Fibroblast of gingiva (primary cell): ENCODE data around the gene CIAO2A.
A peak's percentile ranks its signal among the peaks of the same experiment; 100 is the strongest.
"Not testable (repeated sequence)": the region's sequence is repeated elsewhere in the genome, so short reads cannot be mapped to it uniquely, and the experiment has no call there.

Experiments used
- DNase-seq: peaks from one replicate; pipeline ENCODE4 v3.0.0-alpha.2; 2011; ENCODE audit warnings: low read depth

Gene CIAO2A

DNA sequence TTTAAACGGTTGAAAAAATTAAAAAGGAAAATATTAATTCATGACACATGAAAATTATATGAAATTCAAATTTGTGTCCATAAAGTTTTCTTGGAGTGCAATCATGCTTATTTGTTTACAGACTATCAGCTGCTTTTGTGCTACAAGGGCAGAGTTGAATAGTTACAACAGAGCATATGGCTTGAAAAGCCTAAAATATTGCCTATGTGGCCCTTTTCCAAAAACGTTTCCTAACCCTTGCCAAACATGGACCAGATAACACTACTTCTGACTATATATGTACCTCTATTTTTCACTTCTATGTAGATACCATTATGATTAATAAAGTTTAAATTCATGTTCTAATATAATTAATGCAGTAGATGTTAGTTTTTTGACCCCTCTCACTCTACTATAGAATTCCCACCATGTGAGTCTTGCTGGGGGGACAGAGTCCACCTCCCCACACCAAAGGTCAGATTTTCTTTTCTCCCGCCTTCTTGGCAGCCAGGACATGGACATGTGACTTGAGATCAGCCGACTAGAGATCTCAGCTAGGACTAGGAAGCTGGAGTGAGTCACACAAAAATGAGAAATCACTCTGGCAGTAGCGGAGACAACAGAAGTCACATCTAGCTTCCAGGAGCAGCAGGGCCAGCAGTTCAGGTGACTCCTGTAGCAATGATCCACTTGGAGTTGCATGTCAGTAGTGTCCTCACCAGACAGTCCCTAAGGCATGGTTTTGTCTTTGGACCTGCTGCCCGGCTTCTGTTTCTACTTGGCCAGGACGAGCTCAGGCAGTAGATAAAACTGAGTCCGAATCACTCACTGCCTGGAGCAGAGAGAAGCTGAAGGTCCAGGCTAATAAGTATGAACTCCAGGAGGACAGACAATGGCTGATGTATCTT is 22.4 kb downstream of the CIAO2A start:
- peak; percentile 89 for DNase-seq

GRCh38 chr15:64070106-64070505 is 23.5 kb downstream of the CIAO2A start:
- no peak for DNase-seq

DNA sequence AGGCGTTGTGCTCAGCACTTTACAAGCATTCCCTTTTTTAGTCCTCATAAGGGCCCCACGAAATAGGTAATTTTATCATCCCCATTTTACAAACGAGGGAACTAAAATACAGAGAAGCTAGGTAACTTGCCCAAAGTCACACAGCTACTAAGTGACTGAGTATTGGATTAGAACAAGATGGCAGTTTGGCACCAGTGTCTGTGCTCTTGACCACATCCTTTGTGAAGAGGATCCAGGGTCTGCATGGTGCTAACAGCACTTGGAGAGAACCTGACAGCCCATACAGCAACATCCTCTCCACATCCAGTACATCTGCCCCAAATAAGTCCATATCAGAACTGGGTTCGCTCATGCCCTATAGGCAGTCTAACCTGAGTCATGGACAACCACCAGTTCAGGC is 25.5 kb downstream of the CIAO2A start:
- no peak for DNase-seq

- DNase-seq = peak; percentile 62
These were observed 26.0 kb downstream of the CIAO2A start for GRCh38 chr15:64067564-64068030.

DNA sequence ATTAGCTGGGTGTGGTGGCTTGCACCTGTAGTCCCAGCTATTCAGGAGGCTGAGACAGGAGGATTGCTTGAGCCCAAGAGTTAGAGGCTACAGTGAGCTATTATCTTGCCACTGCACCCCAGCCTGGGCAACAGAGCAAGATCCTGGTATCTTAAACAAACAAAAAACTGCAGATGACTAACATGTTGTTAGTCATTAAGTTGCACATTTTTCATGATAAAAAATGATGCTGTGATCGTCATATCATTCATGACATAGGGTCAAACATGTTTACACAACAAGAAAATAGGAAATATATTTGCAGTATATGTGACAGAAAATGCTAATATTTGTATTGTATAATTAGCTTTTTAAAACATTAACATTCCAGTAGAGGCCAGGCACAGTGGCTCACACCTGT is 27.2 kb downstream of the CIAO2A start:
- no peak for DNase-seq

GRCh38 chr15:64060716-64061115 is 32.9 kb downstream of the CIAO2A start:
- no peak for DNase-seq

GRCh38 chr15:64059104-64059503 is 34.5 kb downstream of the CIAO2A start:
- not testable (repeated sequence) for DNase-seq

DNA sequence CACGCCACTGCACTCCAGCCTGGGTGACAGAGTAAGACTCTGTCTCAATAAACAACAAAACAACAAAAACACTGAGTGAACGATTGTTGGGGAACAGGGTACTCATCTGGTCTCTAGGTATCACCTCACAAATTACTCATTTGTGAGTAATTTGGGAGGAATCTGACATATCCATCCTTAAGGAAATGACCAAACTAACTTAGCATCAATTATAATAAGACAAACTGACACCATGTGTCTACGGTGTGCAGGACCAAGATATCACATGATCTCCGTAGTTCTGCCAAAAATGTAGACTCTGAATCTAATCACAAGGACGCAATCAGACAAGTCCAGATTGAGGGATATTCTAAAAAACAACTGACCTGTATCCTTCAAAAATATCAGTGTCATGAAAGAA is 35.4 kb downstream of the CIAO2A start:
- DNase-seq = no peak

DNA sequence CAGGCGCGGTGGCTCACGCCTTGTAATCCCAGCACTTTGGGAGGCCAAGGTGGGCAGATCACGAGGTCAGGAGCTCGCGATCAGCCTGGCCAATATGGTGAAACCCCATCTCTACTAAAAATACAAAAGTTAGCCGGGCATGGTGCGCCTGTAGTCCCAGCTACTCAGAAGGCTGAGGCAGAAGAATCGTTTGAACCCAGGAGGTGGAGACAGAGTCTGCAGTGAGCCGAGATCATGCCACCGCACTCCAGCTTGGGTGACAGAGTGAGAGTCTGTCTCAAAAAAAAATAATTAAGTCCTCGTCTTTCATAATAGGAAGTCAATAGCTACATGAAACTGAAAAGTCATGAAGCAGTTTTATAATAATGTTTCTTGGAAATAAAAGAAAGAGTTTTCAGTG is 40.0 kb downstream of the CIAO2A start:
- not testable (repeated sequence) for DNase-seq

DNA sequence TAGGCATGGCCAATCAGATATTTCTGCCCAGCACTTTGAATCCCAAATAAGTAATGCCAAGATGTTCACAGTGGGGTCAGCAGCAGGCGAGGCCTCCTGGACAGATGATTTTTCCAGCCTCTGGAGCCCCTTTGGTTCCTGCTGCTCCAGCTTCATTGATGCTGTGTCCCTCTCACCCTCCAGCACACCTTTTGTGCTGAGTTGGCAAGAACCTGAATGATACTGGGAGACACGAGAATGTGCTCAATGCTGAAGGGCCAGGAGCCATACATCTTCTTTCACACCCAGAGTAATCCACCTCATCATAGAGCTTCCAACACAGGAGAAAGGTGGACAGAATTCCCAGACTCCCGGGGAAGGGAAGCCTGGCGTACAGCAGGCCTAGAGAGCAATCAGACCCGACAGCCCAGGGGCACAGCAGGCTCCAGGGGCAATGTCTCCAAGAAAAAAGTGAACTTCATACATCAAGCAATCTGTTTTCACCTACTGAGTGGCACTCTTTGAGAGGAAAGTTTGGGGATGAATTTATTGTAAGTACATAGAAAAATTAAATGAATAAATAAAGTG is 40.6 kb downstream of the CIAO2A start:
- no peak for DNase-seq

DNA sequence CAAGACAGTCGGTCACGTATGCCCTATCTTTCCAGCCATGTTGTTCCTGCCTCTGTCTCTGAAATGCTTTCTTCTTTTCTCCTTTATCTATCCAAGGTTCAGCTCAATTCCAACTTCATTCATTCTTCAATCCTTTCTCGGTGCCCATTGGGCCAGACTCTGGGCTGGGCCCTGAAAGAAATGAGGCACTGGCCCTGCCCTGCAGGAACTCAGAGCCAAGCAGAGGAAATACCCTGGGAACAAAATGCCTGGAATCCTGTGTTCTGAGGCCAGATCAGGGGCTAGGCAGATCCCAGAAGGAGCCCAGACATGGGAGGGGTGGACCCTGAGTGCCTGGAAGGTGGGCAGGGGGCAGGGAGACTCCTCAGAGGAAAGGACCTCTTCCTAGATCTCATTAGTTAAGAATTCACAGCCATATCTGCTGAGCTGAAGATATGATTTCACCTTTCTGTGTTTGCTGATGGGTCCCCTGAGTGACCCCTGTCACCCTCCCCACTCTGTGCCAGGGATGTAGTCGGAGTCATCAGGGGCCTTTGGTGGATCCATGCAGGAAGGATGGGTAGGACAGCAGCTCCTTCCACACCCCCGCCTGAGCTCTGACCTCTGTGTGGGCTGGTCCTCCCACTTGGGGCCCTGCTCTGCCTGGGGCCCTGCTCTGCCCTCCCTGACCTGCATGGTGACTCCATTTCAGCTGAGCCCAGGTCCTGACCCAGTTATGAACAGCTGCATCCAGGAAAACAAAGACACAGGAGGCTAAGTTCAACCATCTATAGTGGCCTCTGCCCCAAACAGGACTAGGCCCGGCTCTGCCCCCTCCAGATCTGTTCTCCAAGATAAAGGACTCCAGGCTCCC is 42.0 kb downstream of the CIAO2A start:
- no peak for DNase-seq

DNA sequence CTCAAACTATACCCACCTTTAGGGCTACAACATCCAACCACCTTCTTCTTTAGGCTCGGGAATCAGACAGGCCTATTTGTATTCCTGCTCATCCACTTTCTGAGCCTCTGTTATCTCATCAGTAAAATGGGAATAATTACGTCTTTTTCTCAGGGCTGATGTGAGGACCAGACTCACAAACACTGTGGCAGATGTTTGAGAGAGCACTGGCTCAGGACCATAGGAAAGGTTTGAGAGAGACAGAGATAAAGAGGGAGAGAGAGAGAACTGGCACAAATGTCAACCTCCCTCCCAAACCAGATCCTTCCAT is 42.6 kb downstream of the CIAO2A start:
- DNase-seq = no peak

DNA sequence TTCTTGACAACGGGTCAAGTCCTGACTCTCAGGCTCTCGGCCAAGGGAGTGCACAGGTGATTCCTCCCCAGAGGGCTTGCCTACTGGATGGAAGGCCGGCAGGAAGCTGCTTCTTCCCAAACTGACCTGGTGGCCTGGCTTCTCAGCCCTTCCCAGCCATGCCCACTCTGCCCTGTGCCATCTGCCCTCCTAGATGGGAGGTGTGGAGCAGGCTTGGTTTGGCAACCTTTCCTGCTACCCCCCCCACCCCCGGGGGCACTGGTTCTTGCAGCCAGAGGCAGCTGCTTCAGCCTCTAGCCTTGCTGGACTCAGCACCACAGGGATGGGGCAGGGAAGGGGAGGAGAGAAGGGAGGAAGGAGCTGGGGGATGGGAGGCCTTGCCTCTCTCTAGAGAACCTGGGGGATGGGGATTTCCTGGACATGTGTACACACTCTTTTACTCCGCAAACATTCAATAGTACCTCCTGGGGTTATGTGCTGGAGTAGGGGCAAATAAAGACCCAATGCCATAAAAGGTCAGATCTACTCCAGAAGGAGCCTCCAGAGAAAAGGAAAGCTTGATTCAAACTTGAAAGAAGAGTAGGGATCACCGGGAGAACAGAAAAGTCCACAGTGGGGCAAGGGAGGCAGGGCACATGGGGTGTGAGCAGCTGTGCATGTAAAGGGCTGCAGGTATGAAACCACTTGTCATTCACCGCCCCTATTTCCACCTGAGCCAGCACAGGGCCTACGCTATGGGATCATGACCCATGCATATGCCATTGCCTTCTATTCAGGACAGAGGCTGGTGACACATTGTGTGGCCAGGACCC is 43.2 kb downstream of the CIAO2A start:
- no peak for DNase-seq

DNA sequence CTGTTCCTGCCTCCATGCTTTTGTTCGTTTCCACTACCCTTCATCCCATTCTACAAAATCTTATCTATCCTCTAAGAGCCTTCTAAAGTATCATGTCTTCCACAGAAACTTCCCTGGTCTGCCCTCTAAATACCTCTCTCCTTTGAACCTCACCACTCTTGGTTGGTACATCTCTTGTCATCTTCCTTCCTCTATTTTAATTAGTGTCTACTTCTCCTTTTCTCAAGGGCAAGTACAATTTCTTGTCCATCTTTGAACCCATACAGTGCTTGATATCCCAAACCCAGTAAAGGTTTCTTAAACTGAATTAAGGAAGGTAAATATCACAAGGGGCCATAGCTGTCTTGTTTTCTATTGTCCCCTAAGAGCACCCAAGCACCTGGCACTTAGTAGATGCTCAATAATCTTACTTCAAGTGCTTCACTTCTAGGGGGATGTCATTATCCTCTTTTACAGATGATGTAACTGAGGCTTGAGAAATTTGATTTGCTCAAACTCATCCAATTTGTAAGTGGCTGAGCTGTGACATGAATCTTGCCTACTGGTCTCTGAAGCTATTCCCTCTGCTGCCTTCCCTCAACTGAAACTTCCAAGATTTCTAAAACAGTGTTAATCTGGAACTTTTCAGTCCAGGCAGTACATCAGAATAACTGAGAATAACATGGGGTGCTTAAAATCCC is 44.7 kb downstream of the CIAO2A start:
- DNase-seq = no peak

GRCh38 chr15:64046421-64047153 is 47.1 kb downstream of the CIAO2A start, which contains the start of gene DAPK2:
Gene DAPK2, minus strand, starts transcription at chr15:64046485. Its CDS starts 6,224 bp downstream, at chr15:64040261.
- DNase-seq = peak; percentile 51

DNA sequence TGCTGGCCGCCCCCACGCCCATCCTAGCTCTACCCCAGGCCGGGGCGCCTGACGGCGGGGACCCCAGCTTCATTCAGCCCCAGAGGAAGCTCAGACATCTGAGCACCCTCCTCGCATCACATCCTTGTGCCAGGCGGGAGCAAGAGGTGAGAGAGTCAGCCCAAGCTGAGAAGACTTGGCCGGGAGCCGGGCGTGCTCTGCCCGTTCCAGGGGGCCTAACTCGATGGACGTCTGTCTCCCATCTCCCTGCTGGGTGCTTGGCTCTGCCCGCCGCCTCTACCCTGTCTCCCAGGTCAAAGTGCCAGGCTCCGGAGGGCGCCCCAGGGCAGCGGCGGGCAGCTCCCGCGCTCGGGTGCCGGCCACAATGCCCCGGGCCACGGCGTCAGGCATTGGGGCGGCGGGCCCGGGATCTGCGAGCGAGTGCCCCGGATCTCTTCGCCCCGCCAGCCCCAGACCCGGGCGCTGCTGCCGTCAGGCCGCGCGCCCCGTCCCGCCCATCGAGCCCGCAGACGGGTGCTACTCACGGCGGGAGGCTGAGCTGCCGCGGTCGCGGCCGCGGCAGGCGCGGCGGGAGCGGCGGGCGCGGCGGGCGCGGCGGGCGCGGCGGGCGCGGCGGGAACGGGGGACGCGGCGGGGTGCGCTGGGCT is 47.7 kb downstream of the CIAO2A start:
- DNase-seq = no peak

DNA sequence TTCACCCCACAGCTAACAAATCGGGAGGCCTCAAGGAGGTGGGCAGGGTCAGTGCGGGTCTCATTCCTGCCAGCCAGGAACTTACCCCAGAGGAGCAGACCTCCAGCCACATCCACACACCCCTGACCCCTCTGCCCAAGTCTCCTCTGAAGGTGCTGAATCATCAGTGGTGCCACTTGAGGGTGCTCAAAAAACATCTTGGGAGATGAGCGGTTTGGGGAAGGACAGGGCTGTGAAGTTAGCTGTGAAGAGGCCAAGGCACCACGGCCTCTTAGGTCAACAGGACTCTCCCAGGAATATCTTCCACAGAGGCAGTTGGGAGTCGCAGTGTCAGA is 48.6 kb downstream of the CIAO2A start:
- no peak for DNase-seq

GRCh38 chr15:64044300-64045100 is 49.1 kb downstream of the CIAO2A start:
- no peak for DNase-seq

DNA sequence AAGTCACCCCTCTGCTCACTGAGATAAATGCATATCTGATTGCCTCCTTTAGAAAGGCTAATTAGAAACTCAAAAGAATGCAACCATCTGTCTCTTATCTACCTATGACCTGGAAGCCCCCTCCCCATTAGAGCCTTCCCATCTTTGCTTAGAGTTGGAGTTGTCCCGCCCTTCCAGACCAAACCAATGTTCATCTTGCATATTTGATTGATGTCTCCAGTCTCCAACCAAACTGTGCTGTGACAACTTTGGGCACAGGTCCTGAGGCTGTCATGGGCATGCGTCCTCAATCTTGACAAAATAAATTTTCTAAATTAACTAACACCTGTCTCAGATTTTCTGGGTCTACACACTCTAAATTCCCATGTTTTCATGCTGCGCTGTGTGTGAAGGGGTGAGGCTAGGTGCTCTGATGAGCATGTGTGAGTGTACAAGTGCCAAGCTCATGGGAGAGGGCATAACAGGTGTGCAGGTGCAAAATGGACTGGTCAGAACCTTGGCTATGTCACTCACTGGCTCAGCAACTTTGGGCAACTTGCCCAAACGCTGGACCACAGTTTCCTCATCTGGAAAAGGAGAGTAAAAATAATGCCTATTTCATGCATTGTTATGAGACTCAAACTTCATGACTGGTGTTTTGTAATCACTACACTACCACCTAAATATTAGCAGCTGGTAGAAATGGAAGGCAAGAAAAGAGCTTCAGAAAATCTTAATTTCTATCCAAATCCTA is 54.6 kb downstream of the CIAO2A start:
- DNase-seq = no peak
